Upper lobe of left lung (tissue), 6 donors: ENCODE results near the gene CHSY1. TPM values are rescaled to one million over a fixed set of nuclear protein-coding genes. Genes with fewer than 3 reads are reported as not detected.
A peak's percentile ranks its signal among the peaks of the same experiment; 100 is the strongest.

ENCODE experiments used
- ATAC-seq, 2 donors: fragments of 200-7000 bp; cut with Tn5 transposase; one replicate each; pipeline ENCODE4 v1.9.1; 2022; ENCODE audit warnings: mild to moderate bottlenecking in 2 of 2, moderate library complexity in 2 of 2; ENCODE audit not compliant: low FRiP score in 2 of 2
- DNase-seq, 2 donors: peaks; one replicate each; pipeline ENCODE4 v3.0.0-alpha.2; 2019 to 2020
- H3K27ac ChIP-seq, 4 donors: fragments of 200-600 bp; sonication (generic); one replicate each; pipeline ENCODE4 v1.5.1; 2016 to 2019
- H3K27me3 ChIP-seq, 4 donors: fragments of 200-600 bp; sonication (generic); one replicate each; pipeline ENCODE4 v1.5.1; 2017 to 2019
- H3K36me3 ChIP-seq, 4 donors: fragments of 200-600 bp; sonication (generic); one replicate each; pipeline ENCODE4 v1.5.1; 2016 to 2019
- H3K4me1 ChIP-seq, 4 donors: fragments of 200-600 bp; sonication (generic); one replicate each; pipeline ENCODE4 v1.5.1; 2018 to 2019
- H3K4me3 ChIP-seq, 4 donors: fragments of 200-600 bp; sonication (generic); one replicate each; pipeline ENCODE4 v1.5.1; 2017 to 2019; ENCODE audit warnings: mild to moderate bottlenecking in 2 of 4, moderate library complexity in 1 of 4
- H3K9me3 ChIP-seq, 4 donors: fragments of 200-600 bp; sonication (generic); one replicate each; pipeline ENCODE4 v1.5.1; 2018 to 2019
- CTCF ChIP-seq, 6 experiments: fragments of 450-650 bp in 4 of 6; fragments of 200-600 bp in 2 of 6; sonication (generic) in 2 of 6; IDR thresholded peaks; one replicate each; pipeline ENCODE4 v1.5.1; 2016 to 2019; ENCODE audit warnings: antibody characterized with exemption in 6 of 6
- EP300 ChIP-seq, 4 donors: sonication (generic); formaldehyde crosslinking; IDR thresholded peaks; one replicate each; pipeline ENCODE4 v1.5.1; 2017; ENCODE audit warnings: antibody characterized with exemption in 4 of 4, control low read depth in 2 of 4
- POLR2A ChIP-seq, 4 donors: fragments of 450-650 bp; IDR thresholded peaks; one replicate each; pipeline ENCODE4 v1.5.1; 2016 to 2017; ENCODE audit warnings: antibody characterized with exemption in 4 of 4, mild to moderate bottlenecking in 2 of 4
- POLR2AphosphoS5 ChIP-seq, 2 donors: sonication (generic); formaldehyde crosslinking; IDR thresholded peaks; one replicate each; pipeline ENCODE4 v1.5.1; 2017; ENCODE audit warnings: antibody characterized with exemption in 2 of 2
- WGBS, 2 donors: methylation state at CpG; one replicate each; pipeline ENCODE4 v1.1.5; 2017 to 2018; 5-methylcytosine and 5-hydroxymethylcytosine counted together
- total RNA-seq, 6 donors: library from RNA; depleted of rRNA in 4 of 6; stranded (reverse); fragments of >200 nt in 4 of 6; gene quantifications; one replicate each; pipeline versions ENCODE4 v1.1.0 to v1.2.1, GENCODE V29; 2016 to 2021
- donor health status: DM: no; HTN: no; CAD: no; lungs with moderate emphysema.
- donor health status: DM: no; HTN: yes; CAD: no; lungs with severe emphysema.

The CHSY1 gene
- total RNA-seq, 6 donors from 2014 or later: 12.4 to 38.3 (median 23.7) TPM

GRCh38 chr15:101156509-101157159 is 95.2 kb downstream of the CHSY1 start:
- WGBS, 2 donors: 89 to 90% methylated on average over 21 of the region's 21 CpGs
- no peaks in the 10 kb centered on the region for H3K36me3 ChIP-seq
- H3K9me3 ChIP-seq: no peaks in the 10 kb centered on the region
- no peak for TF ChIP-seq POLR2A (IDR thresholded peaks at IDR 0.05)
- no peak for TF ChIP-seq CTCF (IDR thresholded peaks at IDR 0.05)
- TF ChIP-seq EP300 (IDR thresholded peaks at IDR 0.05): no peak
- no peak for TF ChIP-seq POLR2AphosphoS5 (IDR thresholded peaks at IDR 0.05)
- DNase-seq: peak in 1 of 2 donors; percentile 46
- no peak overlapping the region for H3K4me3 ChIP-seq
- no peaks in the 10 kb centered on the region for H3K27me3 ChIP-seq
- peaks cover 0 to 13% (median 3%) of the 10 kb centered on the region in 4 donors for H3K4me1 ChIP-seq
- no peak for ATAC-seq
- H3K27ac ChIP-seq: no peak overlapping the region

- 92 to 93% methylated on average over 6 of the region's 6 CpGs for WGBS, 2 donors
- DNase-seq: no peak
- no peaks in the 10 kb centered on the region for H3K9me3 ChIP-seq
- ATAC-seq: no peak
- no peak overlapping the region for H3K4me3 ChIP-seq
- TF ChIP-seq EP300 (IDR thresholded peaks at IDR 0.05) (no peak), POLR2AphosphoS5 (IDR thresholded peaks at IDR 0.05) (no peak), CTCF (IDR thresholded peaks at IDR 0.05) (no peak), POLR2A (IDR thresholded peaks at IDR 0.05) (no peak)
- H3K36me3 ChIP-seq: no peaks in the 10 kb centered on the region
- no peak overlapping the region for H3K27ac ChIP-seq
- H3K27me3 ChIP-seq: no peaks in the 10 kb centered on the region
- H3K4me1 ChIP-seq: peaks cover 0 to 10% (median 2%) of the 10 kb centered on the region in 4 donors
Observed at GRCh38 chr15:101156061-101156460, 95.8 kb downstream of the CHSY1 start.

GRCh38 chr15:101153801-101154656 is 97.8 kb downstream of the CHSY1 start:
- WGBS, 2 donors: 88 to 97% methylated on average over 14 to 19 of the region's 19 CpGs
- no peak for TF ChIP-seq EP300 (IDR thresholded peaks at IDR 0.05)
- Histone ChIP-seq H3K27me3 (no peaks in the 10 kb centered on the region), H3K4me1 (peaks cover 2 to 17% (median 3%) of the 10 kb centered on the region in 4 donors), H3K9me3 (no peaks in the 10 kb centered on the region), H3K4me3 (no peak overlapping the region), H3K36me3 (no peaks in the 10 kb centered on the region), H3K27ac (no peak overlapping the region)
- ATAC-seq (no peak), DNase-seq (peak in 1 of 2 donors; percentile 39)

- ATAC-seq (no peak), DNase-seq (peak in 1 of 2 donors; percentile 66)
- Histone ChIP-seq H3K36me3 (no peaks in the 10 kb centered on the region), H3K27ac (peak overlapping the region in 1 of 4 donors; percentile 9), H3K27me3 (no peaks in the 10 kb centered on the region), H3K4me3 (no peak overlapping the region), H3K4me1 (peaks cover 7 to 25% (median 10%) of the 10 kb centered on the region in 4 donors), H3K9me3 (no peaks in the 10 kb centered on the region)
- TF ChIP-seq POLR2AphosphoS5 (IDR thresholded peaks at IDR 0.05): no peak
- TF ChIP-seq CTCF (IDR thresholded peaks at IDR 0.05): peak in 5 of 6 experiments; percentile 22 to 48 (median 35)
- TF ChIP-seq POLR2A (IDR thresholded peaks at IDR 0.05): no peak
- WGBS, 2 donors: 79 to 100% methylated on average over 4 to 9 of the region's 10 CpGs
Observed at GRCh38 chr15:101152914-101153313, 98.9 kb downstream of the CHSY1 start.

- Histone ChIP-seq H3K27ac (no peak overlapping the region), H3K9me3 (no peaks in the 10 kb centered on the region), H3K27me3 (no peaks in the 10 kb centered on the region), H3K4me3 (no peak overlapping the region), H3K36me3 (no peaks in the 10 kb centered on the region), H3K4me1 (peaks cover 7 to 25% (median 10%) of the 10 kb centered on the region in 4 donors)
- DNase-seq (no peak), ATAC-seq (no peak)
- 31 to 32% methylated on average over 8 of the region's 8 CpGs for WGBS, 2 donors
- no peak for TF ChIP-seq POLR2AphosphoS5 (IDR thresholded peaks at IDR 0.05)
- no peak for TF ChIP-seq EP300 (IDR thresholded peaks at IDR 0.05)
- no peak for TF ChIP-seq CTCF (IDR thresholded peaks at IDR 0.05)
- TF ChIP-seq POLR2A (IDR thresholded peaks at IDR 0.05): no peak
Observed at GRCh38 chr15:101151288-101151687, 100.6 kb downstream of the CHSY1 start.
